Nephron progenitor cell (in vitro differentiated cells): ENCODE results near the gene THEM5.
A peak's percentile ranks its signal among the peaks of the same experiment; 100 is the strongest.

Experiments
- DNase-seq: peaks from one replicate; pipeline ENCODE4 v3.0.0; 2021
- H3K27ac Mint-ChIP-seq: 2 replicates; pipeline ENCODE4 v1.8.0; 2021; ENCODE audit warnings: mild to moderate bottlenecking, moderate library complexity, mixed read lengths
- H3K27me3 Mint-ChIP-seq: 2 replicates; pipeline ENCODE4 v1.8.0; 2021; ENCODE audit warnings: mild to moderate bottlenecking, low read depth, mixed read lengths; ENCODE audit not compliant: poor library complexity
- H3K36me3 Mint-ChIP-seq: 2 replicates; pipeline ENCODE4 v1.8.0; 2021; ENCODE audit warnings: low read depth, mixed read lengths
- H3K4me1 Mint-ChIP-seq: 2 replicates; pipeline ENCODE4 v1.8.0; 2021; ENCODE audit warnings: mixed read lengths
- H3K4me3 Mint-ChIP-seq: 2 replicates; pipeline ENCODE4 v1.8.0; 2021; ENCODE audit warnings: mild to moderate bottlenecking, moderate library complexity, mixed read lengths
- H3K9me3 Mint-ChIP-seq: 2 replicates; pipeline ENCODE4 v1.8.0; 2021; ENCODE audit warnings: mild to moderate bottlenecking, moderate library complexity, mixed read lengths
- TF ChIP-seq, protein P1 (sequence below): fragments of 200-600 bp; sonication (generic); IDR thresholded peaks from 2 replicates; pipeline ENCODE4 v1.5.0; 2021; ENCODE audit warnings: antibody characterized with exemption

Gene THEM5

DNA sequence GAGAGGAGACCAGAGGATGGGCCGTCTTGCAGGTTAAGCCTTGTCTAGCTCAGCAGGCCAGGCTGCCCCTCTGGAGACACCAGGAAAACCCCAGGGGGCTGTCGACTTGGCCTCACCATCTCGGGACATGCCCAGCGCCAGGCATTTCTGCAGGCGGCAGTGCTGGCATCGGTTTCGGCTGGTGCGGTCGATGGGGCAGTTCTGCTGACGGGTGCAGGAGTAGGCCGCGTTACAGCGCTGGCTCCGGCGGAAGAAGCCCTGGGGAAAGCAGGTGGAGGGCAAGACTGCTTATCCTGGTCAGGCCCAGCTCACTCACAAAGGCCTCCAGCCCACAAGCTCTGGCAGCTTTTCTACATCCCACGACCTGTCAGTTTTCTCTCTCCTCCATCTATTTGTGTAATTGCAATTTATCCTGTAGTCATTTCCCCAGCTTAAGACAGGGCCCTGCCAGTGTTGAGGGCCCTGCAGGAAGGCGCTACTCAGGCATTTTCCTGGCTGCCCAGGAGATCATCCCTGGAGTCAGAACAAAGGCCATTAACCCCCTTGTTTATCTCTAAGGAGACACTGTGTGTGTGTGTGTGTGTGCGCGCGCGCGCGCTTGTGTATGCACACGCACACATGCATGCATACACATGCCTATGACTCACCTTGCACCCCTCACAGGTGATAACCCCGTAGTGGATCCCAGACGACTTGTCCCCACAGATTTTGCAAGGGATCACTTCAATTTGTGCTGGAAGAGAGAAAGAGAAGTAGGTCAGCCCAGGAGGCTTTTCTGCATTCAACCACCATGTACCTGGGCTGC, 36.8 kb downstream of the THEM5 start:
- Mint-ChIP-seq H3K4me3 (no peak overlapping the region), H3K4me1 (peaks cover 9% of the 10 kb centered on the region), H3K27ac (peak overlapping the region; percentile 64), H3K27me3 (peaks cover 36% of the 10 kb centered on the region), H3K9me3 (no peaks in the 10 kb centered on the region), H3K36me3 (no peaks in the 10 kb centered on the region)
- no peak for DNase-seq
- TF ChIP-seq, protein P1, sequence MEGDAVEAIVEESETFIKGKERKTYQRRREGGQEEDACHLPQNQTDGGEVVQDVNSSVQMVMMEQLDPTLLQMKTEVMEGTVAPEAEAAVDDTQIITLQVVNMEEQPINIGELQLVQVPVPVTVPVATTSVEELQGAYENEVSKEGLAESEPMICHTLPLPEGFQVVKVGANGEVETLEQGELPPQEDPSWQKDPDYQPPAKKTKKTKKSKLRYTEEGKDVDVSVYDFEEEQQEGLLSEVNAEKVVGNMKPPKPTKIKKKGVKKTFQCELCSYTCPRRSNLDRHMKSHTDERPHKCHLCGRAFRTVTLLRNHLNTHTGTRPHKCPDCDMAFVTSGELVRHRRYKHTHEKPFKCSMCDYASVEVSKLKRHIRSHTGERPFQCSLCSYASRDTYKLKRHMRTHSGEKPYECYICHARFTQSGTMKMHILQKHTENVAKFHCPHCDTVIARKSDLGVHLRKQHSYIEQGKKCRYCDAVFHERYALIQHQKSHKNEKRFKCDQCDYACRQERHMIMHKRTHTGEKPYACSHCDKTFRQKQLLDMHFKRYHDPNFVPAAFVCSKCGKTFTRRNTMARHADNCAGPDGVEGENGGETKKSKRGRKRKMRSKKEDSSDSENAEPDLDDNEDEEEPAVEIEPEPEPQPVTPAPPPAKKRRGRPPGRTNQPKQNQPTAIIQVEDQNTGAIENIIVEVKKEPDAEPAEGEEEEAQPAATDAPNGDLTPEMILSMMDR, result no peak

DNA sequence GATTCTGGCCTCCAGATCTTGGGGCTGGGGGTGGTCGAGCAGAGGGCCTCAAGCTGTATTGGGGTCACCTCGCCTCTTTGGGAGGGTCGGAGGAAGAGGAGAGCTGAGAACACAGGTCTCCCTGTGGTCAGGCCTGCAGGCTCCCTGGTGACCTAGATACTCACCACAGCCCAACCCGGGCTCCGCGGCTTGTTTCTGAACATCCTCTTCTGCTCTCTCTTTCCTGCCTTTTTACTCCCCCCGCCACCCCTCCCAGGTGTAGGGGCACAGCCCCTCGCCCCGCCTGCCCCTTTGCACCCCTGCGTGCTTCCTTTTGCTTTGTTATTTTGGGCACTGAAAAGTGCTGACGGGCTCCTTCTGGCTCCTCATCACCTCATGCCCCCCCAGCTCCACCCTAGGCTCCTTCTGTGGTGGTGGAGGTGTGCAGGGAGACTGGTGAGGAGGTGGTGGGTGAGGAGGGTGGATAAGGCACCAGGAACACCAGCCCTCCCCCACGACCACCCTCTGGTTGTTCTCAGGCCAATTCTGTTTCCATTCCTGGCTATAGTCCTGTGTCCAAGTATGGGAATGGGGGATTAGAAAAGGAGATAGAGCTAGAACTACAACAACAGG, 37.7 kb downstream of the THEM5 start:
- Mint-ChIP-seq H3K27me3 (peaks cover 40% of the 10 kb centered on the region), H3K9me3 (no peaks in the 10 kb centered on the region), H3K4me3 (no peak overlapping the region), H3K4me1 (peaks cover 11% of the 10 kb centered on the region), H3K36me3 (no peaks in the 10 kb centered on the region), H3K27ac (no peak overlapping the region)
- DNase-seq, result no peak
- TF ChIP-seq, protein P1, result no peak

DNA sequence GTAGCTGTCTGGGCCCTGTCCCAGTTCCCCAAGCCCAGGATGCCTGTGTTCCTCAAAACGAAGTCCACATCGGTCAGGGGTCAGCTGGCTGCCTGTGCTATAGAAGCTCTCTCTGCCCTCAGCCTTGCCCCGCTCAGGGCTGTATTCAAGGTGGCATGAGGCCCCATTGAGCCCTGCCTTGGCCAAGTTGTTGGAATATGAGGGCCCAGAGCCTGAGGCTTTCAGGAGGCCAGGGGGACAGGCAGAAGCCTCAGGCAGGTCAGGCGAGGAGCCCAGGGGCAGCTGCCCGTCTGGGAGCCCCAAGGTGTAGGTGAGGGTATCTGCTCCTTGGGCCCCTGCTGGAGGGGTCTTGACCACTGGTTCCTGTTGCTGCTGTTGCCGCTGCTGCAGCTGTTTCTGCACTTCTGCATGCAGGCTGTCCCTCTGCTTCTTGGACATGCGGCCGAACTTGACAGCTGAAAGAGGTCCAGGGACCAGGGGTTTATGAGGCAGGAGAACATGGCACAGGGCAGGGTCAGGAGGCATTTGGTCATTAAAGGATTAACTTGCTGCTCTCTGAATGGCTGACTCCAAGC, 38.5 kb downstream of the THEM5 start:
- Mint-ChIP-seq H3K36me3 (no peaks in the 10 kb centered on the region), H3K27me3 (peaks cover 38% of the 10 kb centered on the region), H3K4me3 (no peak overlapping the region), H3K4me1 (peaks cover 14% of the 10 kb centered on the region), H3K9me3 (no peaks in the 10 kb centered on the region), H3K27ac (no peak overlapping the region)
- TF ChIP-seq, protein P1, result no peak
- DNase-seq, result no peak

DNA sequence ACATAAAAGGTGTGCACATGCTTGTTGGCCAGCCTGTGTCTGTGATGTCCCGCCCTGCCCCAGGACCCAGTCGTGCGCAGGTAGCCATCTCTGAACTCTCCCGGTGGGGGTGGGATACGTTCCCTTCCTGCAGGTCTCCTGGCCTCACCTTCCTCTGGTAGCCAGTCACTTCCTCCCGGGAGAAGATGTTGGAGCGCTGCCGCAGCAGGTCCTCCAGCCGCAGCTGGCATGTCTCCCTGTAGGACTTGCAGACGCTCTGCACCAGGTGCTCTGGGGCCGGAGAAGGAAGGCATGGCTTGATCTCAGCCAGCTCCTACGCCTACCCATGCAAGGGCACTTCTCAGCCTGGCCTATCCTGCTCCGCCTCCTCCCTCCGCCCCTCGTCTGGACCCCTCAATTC, 39.1 kb downstream of the THEM5 start:
- no peak for DNase-seq
- H3K27ac Mint-ChIP-seq, result no peak overlapping the region
- no peaks in the 10 kb centered on the region for H3K9me3 Mint-ChIP-seq
- no peak overlapping the region for H3K4me3 Mint-ChIP-seq
- H3K27me3 Mint-ChIP-seq, result peaks cover 32% of the 10 kb centered on the region
- H3K4me1 Mint-ChIP-seq, result peaks cover 20% of the 10 kb centered on the region
- no peaks in the 10 kb centered on the region for H3K36me3 Mint-ChIP-seq
- TF ChIP-seq, protein P1, result no peak

DNA sequence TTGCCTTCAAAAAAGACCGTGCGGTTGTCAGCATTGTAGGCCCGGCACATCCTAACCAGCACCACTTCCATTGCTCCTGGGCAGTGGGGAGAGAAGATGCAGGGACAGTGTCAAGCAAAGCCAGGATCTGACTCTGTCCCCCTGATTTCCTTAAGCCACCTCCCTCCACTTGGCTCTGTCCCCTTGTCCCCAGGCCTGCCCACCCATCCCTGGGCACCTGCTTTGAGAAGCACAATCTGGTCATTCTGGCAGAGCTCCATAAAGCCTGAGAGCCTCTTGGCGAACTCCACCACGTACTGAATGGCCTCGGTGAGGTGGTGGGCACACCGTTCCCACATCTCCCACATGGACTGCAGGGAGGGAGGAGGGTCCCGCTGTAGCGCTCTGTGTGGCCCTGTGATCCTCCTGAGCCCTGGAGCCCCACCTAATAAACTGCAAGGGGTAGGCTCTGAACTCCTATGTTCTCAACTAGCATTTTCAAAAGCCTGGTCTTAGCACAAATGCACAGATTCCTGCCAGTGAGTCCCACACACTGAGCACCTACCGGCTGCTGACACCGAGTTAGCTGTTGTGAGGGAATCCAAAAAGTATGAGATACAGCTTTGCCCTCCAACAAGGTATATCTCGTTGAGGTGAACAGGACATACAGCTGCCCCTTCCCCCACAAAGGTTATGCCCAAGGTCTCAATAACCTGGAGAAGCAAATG, 40.1 kb downstream of the THEM5 start:
- Mint-ChIP-seq H3K9me3 (no peaks in the 10 kb centered on the region), H3K27ac (no peak overlapping the region)

More for the DNA sequence above, 40.1 kb downstream of the THEM5 start:
- no peak for DNase-seq
- no peak overlapping the region for H3K4me3 Mint-ChIP-seq
- H3K27me3 Mint-ChIP-seq, result peaks cover 29% of the 10 kb centered on the region
- TF ChIP-seq, protein P1, result no peak
- H3K4me1 Mint-ChIP-seq, result peaks cover 30% of the 10 kb centered on the region
- H3K36me3 Mint-ChIP-seq, result no peaks in the 10 kb centered on the region
